Measurements from ENCODE around the gene BAIAP2L1.

The BAIAP2L1 gene

DNA sequence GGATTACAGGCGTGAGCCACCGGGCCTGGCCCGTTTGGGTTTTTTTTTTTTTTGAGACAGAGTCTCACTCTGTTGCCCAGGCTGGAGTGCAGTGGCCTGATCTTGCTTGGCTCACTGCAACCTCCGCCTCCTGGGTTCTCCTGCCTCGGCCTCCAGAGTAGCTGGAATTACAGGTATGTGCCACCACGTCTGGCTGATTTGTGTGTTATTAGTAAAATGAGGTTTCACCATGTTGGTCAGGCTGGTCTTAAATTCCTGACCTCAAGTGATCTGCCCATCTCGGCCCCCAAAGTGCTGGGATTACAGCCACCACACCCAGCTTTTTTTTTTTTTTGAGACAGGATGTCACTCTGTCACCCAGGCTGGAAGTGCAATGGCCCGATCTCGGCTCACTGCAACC lies 5.9 kb upstream of the BAIAP2L1 start:
- no peaks in the 10 kb centered on the region for H3K4me1 ChIP-seq (ENCODE audit: low read length)
- no peaks in the 10 kb centered on the region for H3K27me3 ChIP-seq (replicated peaks; ENCODE audit: insufficient read depth, low read length)
- no peaks in the 10 kb centered on the region for H3K79me2 ChIP-seq (ENCODE audit: low read length)
- DNase-seq: no peak
- H3K9ac ChIP-seq (ENCODE audit: low read length): no peak overlapping the region
- no peaks in the 10 kb centered on the region for H3K9me3 ChIP-seq (replicated peaks; ENCODE audit: insufficient read depth, low read length)
- H3K9me2 ChIP-seq (replicated peaks; ENCODE audit: insufficient read depth, low read length): no peaks in the 10 kb centered on the region
- no peak overlapping the region for H3K4me3 ChIP-seq (ENCODE audit: low read length)
- no peaks in the 10 kb centered on the region for H3F3A ChIP-seq (ENCODE audit: insufficient read depth, low read length)
- H3K36me3 ChIP-seq (replicated peaks; ENCODE audit: insufficient read depth, low read length): no peaks in the 10 kb centered on the region
- TF ChIP-seq EZH2phosphoT487 (IDR thresholded peaks at IDR 0.05; ENCODE audit: low read length) (no peak), EZH2 (optimal IDR thresholded peaks at IDR 0.05; ENCODE audit: low read depth, low read length) (no peak)
- TF ChIP-seq, protein P1, sequence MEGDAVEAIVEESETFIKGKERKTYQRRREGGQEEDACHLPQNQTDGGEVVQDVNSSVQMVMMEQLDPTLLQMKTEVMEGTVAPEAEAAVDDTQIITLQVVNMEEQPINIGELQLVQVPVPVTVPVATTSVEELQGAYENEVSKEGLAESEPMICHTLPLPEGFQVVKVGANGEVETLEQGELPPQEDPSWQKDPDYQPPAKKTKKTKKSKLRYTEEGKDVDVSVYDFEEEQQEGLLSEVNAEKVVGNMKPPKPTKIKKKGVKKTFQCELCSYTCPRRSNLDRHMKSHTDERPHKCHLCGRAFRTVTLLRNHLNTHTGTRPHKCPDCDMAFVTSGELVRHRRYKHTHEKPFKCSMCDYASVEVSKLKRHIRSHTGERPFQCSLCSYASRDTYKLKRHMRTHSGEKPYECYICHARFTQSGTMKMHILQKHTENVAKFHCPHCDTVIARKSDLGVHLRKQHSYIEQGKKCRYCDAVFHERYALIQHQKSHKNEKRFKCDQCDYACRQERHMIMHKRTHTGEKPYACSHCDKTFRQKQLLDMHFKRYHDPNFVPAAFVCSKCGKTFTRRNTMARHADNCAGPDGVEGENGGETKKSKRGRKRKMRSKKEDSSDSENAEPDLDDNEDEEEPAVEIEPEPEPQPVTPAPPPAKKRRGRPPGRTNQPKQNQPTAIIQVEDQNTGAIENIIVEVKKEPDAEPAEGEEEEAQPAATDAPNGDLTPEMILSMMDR (IDR thresholded peaks at IDR 0.05; ENCODE audit: low read length): no peak
- H3K27ac ChIP-seq (ENCODE audit: low read length): no peak overlapping the region
- H4K20me1 ChIP-seq (ENCODE audit: insufficient read depth, low read length): no peaks in the 10 kb centered on the region
- no peak overlapping the region for H2AFZ ChIP-seq (ENCODE audit: low read length)
- H3K4me2 ChIP-seq (ENCODE audit: low read depth, low read length): no peak overlapping the region

DNA sequence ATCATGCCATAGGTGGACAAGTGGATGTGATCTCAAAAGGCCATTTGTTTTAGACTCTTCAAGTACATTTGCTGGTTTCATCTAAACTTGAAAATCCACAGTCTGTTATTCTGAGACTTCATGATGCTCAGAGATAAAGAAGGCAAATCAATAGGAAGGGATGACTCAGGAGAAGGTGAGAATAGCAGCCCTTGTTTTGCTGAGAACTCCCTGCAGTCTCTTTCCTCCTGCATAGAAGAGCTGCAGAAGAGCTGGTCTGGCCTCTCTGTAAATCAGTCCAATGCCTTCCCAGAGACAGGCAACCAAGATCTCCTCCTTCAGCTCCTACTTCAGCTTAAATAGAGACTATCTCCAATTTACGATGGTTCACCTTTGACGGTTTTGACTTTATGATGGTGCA lies 4.0 kb upstream of the BAIAP2L1 start:
- H3K9ac ChIP-seq (ENCODE audit: low read length): no peak overlapping the region
- H3K36me3 ChIP-seq (replicated peaks; ENCODE audit: insufficient read depth, low read length): no peaks in the 10 kb centered on the region
- H4K20me1 ChIP-seq (ENCODE audit: insufficient read depth, low read length): no peaks in the 10 kb centered on the region
- DNase-seq: no peak
- TF ChIP-seq EZH2 (optimal IDR thresholded peaks at IDR 0.05; ENCODE audit: low read depth, low read length) (no peak), EZH2phosphoT487 (IDR thresholded peaks at IDR 0.05; ENCODE audit: low read length) (no peak)
- TF ChIP-seq, protein P1 (IDR thresholded peaks at IDR 0.05; ENCODE audit: low read length): no peak
- H3F3A ChIP-seq (ENCODE audit: insufficient read depth, low read length): peaks cover 2% of the 10 kb centered on the region; the same call in 1 of the 2 replicates
- H3K4me2 ChIP-seq (ENCODE audit: low read depth, low read length): no peak overlapping the region
- peaks cover 3% of the 10 kb centered on the region for H3K79me2 ChIP-seq (ENCODE audit: low read length)
- no peaks in the 10 kb centered on the region for H3K9me2 ChIP-seq (replicated peaks; ENCODE audit: insufficient read depth, low read length)
- H3K9me3 ChIP-seq (replicated peaks; ENCODE audit: insufficient read depth, low read length): no peaks in the 10 kb centered on the region
- H3K27me3 ChIP-seq (replicated peaks; ENCODE audit: insufficient read depth, low read length): no peaks in the 10 kb centered on the region
- H2AFZ ChIP-seq (ENCODE audit: low read length): no peak overlapping the region
- no peak overlapping the region for H3K27ac ChIP-seq (ENCODE audit: low read length)
- peaks cover 2% of the 10 kb centered on the region; the same call in 1 of the 2 replicates for H3K4me1 ChIP-seq (ENCODE audit: low read length)
- H3K4me3 ChIP-seq (ENCODE audit: low read length): no peak overlapping the region

DNA sequence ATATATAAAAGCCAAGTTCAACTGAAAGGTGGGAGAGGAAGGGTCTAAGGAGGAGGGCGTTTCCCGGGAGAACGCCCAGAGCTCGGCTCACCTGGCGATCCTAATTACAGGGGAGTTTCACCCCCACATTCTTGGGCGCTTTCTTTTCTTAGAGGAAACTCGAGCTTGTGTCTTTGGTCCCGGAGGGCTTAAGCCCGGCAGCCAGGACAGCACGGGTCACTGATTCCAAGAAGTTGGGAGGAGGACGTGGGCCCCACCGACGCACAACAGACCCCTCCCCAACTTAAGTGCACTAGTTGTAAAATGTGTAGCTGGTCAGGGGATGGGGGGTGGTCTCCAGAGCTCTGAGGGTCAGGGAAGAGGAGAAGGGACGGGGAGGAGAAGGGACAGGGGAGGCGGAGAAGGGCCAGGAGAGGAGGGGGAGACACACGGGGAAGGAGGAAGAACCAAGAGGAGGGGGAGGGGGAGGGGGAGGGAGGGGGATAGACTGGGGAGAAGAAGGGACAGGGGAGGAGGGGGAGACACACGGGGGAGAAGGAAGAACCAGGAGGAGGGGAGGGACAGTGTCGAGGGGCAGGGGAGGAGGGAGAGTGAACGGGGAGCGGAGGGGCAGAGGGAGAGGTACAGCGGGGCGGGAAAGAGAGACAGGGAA lies 874 bp downstream of the BAIAP2L1 start:
- Histone ChIP-seq H3K79me2 (ENCODE audit: low read length) (peaks cover 49% of the 10 kb centered on the region), H3K4me3 (ENCODE audit: low read length) (peak overlapping the region; percentile 79), H3K4me1 (ENCODE audit: low read length) (peaks cover 4% of the 10 kb centered on the region; the same call in 1 of the 2 replicates), H3K4me2 (ENCODE audit: low read depth, low read length) (peak overlapping the region; percentile 54), H3K27me3 (replicated peaks; ENCODE audit: insufficient read depth, low read length) (no peaks in the 10 kb centered on the region), H3K9me3 (replicated peaks; ENCODE audit: insufficient read depth, low read length) (no peaks in the 10 kb centered on the region), H2AFZ (ENCODE audit: low read length) (peak overlapping the region; percentile 45; the same call in 1 of the 2 replicates), H3K9ac (ENCODE audit: low read length) (peak overlapping the region; percentile 78; the same call in 1 of the 2 replicates), H3K9me2 (replicated peaks; ENCODE audit: insufficient read depth, low read length) (no peaks in the 10 kb centered on the region), H3K36me3 (replicated peaks; ENCODE audit: insufficient read depth, low read length) (no peaks in the 10 kb centered on the region), H3F3A (ENCODE audit: insufficient read depth, low read length) (peaks cover 4% of the 10 kb centered on the region; the same call in 1 of the 2 replicates), H4K20me1 (ENCODE audit: insufficient read depth, low read length) (0 out of 2 replicates have a peak, but pooled peaks cover 3% of the 10 kb centered on the region), H3K27ac (ENCODE audit: low read length) (no peak overlapping the region)
- TF ChIP-seq EZH2 (optimal IDR thresholded peaks at IDR 0.05; ENCODE audit: low read depth, low read length) (no peak), EZH2phosphoT487 (IDR thresholded peaks at IDR 0.05; ENCODE audit: low read length) (no peak)
- TF ChIP-seq, protein P1 (IDR thresholded peaks at IDR 0.05; ENCODE audit: low read length): no peak
- no peak for DNase-seq
